Epithelial cell of proximal tubule (primary cell): ENCODE measurements around the gene ZNF430. TPM values are rescaled to one million over a fixed set of nuclear protein-coding genes. Genes with fewer than 3 reads are reported as not detected.
"Not testable (repeated sequence)": the region's sequence is repeated elsewhere in the genome, so short reads cannot be mapped to it uniquely, and the experiment has no call there.

Experiments
- DNase-seq: peaks from one replicate; pipeline ENCODE4 v3.0.0-alpha.2; 2011; ENCODE audit warnings: low read depth
- H3K4me3 ChIP-seq: 2 replicates; pipeline ENCODE4 v1.5.1; 2011; ENCODE audit warnings: low read depth, mild to moderate bottlenecking, low read length
- CTCF ChIP-seq: conservative IDR thresholded peaks from 2 replicates; pipeline ENCODE4 v1.5.1; 2012; ENCODE audit warnings: low read depth, mild to moderate bottlenecking, low read length
- total RNA-seq: library from RNA; depleted of rRNA; stranded (reverse); fragments of >200 nt; gene quantifications from 2 replicates; pipeline ENCODE4 v1.2.3, GENCODE V29; 2015

The ZNF430 gene
- 5.1 and 8.0 TPM in 2 replicates for total RNA-seq

DNA sequence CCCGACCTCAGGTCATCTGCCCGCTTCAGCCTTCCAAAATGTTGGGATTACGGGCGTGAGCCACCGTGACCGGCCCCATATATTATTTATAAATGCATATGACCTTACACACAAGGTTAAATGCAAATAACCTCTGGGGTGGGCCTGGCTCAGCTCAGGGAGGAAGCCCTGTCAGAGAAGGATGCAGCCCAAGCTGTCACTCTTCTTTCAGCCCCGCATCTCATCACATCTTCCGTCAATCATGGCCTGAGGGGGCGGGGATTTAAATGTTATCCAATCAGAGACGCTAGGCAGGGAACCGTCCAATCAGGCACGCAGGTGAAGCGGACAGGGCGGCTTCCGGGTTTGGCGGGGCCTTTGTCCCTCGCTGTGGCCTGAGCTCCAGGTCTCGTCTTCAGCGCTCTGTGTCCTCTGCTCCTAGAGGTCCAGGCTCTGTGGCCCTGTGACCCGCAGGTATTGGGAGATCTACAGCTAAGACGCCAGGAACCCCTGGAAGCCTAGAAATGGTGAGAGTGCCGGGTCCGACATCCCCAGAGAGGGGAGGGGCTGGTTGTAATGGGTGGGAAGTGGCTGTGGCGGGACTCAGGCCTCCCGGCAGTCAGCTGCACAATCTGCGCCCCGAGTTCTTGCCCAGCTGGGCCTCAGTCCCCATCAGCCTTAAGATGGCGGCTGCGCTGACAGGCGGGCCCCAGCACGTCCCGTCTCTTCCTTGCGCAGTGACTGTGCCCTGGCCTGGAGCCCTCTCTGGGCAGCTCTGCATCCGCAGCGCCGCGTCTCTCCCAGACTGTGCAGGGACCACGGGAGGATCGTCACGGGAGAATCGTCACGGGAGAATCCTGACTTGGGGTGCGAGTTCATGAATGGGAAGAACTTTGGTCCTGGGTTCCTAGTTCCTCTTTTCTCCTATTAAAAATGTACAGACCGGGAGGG, at the start of gene ZNF430:
Gene ZNF430, plus strand, starts transcription at position 360 of the 930 bp plus-strand sequence. Its CDS starts 144 bp downstream, at position 504.
- H3K4me3 ChIP-seq = peak within 1 kb of the TSS; percentile 71
- DNase-seq = peak; percentile 64
- no peak for TF ChIP-seq CTCF

- not testable (repeated sequence) for DNase-seq, H3K4me3 ChIP-seq
Measured at GRCh38 chr19:20992788-20993187, 27.7 kb upstream of the ZNF430 start.

GRCh38 chr19:20999731-21000352, 20.6 kb upstream of the ZNF430 start:
- no peak for TF ChIP-seq CTCF
- H3K4me3 ChIP-seq = peak overlapping the region; percentile 65
- DNase-seq = peak; percentile 43

- DNase-seq = not testable (repeated sequence)
- H3K4me3 ChIP-seq = peak overlapping the region; percentile 71
Measured at GRCh38 chr19:21021238-21021637, 781 bp downstream of the ZNF430 start.

DNA sequence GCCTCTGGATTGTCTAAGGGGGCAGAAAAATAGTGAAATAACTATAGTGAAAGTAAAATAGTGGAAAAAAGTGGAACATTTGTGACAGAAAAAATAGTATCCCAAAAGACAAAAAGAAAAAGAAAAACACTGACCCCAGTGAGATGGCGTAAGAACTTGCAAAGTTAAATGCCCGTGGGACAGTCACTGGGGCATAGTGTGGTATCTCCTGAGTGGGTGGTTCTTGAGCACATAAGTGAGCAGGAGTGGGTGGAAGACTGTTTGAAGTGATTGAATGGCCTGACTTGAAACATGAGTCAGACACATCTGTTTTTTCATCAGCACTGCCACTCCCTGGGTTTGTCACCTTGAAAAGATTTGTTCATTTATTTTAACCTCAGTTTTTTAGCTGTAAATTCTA, 2.5 kb downstream of the ZNF430 start:
- DNase-seq = peak; percentile 66
- H3K4me3 ChIP-seq = no peak overlapping the region
- no peak for TF ChIP-seq CTCF

- TF ChIP-seq CTCF = no peak
- no peak for DNase-seq
- no peak overlapping the region for H3K4me3 ChIP-seq
Measured at GRCh38 chr19:21023901-21024300, 3.4 kb downstream of the ZNF430 start.

DNA sequence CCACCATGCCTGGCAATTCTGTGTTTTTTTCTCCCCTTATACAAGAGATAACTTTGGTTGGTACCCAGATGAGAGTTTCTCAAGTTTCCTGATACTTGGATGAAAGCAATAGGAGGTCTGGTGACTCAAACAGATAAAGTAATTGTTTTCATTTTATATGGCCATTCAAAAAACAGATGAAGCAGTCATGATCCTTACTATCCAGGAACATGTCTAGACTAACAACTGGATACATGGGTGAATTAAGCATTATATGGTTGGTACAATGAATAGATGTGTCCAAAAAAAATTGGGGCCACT, 8.5 kb downstream of the ZNF430 start:
- no peak overlapping the region for H3K4me3 ChIP-seq
- DNase-seq = no peak
- TF ChIP-seq CTCF = no peak

DNA sequence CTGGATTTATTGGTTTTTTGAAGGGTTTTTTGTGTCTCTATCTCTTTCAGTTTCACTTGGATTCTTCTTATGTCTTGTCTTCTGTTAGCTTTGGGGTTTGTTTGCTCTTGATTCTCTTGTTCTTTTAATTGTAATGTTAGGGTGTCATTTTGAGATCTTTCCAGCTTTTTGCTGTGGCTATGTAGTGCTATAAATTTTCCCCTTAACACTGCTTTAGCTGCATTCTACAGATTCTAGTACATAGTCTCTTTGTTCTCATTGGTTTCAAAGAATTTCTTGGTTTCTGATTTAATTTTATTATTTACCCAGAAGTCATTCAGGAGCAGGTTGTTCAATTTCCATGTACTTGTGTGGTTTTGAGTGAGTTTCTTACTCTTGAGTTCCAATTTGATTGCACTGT, 24.6 kb downstream of the ZNF430 start:
- no peak for TF ChIP-seq CTCF
- DNase-seq = no peak
- H3K4me3 ChIP-seq = no peak overlapping the region
